GM19372 (cell line): ENCODE results near the gene CCDC7.
"Not testable (repeated sequence)": the region's sequence is repeated elsewhere in the genome, so short reads cannot be mapped to it uniquely, and the experiment has no call there.

ENCODE experiments used
- ATAC-seq: cut with Tn5 transposase; IDR thresholded peaks from one replicate; pipeline ENCODE4 v1.9.1; 2021; ENCODE audit warnings: mild to moderate bottlenecking, low read depth, moderate library complexity; ENCODE audit not compliant: unreplicated experiment

Gene CCDC7

GRCh38 chr10:32446536-32447406, 831 bp downstream of the CCDC7 start:
- peak; percentile 4 for ATAC-seq

GRCh38 chr10:32454148-32454547, 8.2 kb downstream of the CCDC7 start:
- no peak for ATAC-seq

GRCh38 chr10:32459051-32459698, 13.2 kb downstream of the CCDC7 start:
- no peak for ATAC-seq

GRCh38 chr10:32461203-32461602, 15.3 kb downstream of the CCDC7 start:
- ATAC-seq, result no peak

- ATAC-seq, result no peak
Measured at GRCh38 chr10:32471232-32471631, 25.3 kb downstream of the CCDC7 start.

- ATAC-seq, result no peak
Measured at GRCh38 chr10:32477499-32477898, 31.6 kb downstream of the CCDC7 start.

GRCh38 chr10:32481606-32482005, 35.7 kb downstream of the CCDC7 start:
- no peak for ATAC-seq

- not testable (repeated sequence) for ATAC-seq
Measured at GRCh38 chr10:32483019-32483502, 37.1 kb downstream of the CCDC7 start.

- not testable (repeated sequence) for ATAC-seq
Measured at GRCh38 chr10:32488038-32488437, 42.1 kb downstream of the CCDC7 start.

GRCh38 chr10:32489158-32489557, 43.2 kb downstream of the CCDC7 start:
- no peak for ATAC-seq

GRCh38 chr10:32489901-32490300, 44.0 kb downstream of the CCDC7 start:
- no peak for ATAC-seq

GRCh38 chr10:32494562-32494961, 48.6 kb downstream of the CCDC7 start:
- not testable (repeated sequence) for ATAC-seq

GRCh38 chr10:32500136-32500535, 54.2 kb downstream of the CCDC7 start:
- ATAC-seq, result not testable (repeated sequence)

GRCh38 chr10:32501906-32502305, 56.0 kb downstream of the CCDC7 start:
- ATAC-seq, result no peak

- not testable (repeated sequence) for ATAC-seq
Measured at GRCh38 chr10:32505762-32506420, 60.0 kb downstream of the CCDC7 start.

GRCh38 chr10:32511599-32511998, 65.7 kb downstream of the CCDC7 start:
- ATAC-seq, result no peak

- no peak for ATAC-seq
Measured at GRCh38 chr10:32516567-32517495, 70.9 kb downstream of the CCDC7 start.

GRCh38 chr10:32530231-32530630, 84.3 kb downstream of the CCDC7 start:
- ATAC-seq, result no peak

GRCh38 chr10:32538256-32538655, 92.3 kb downstream of the CCDC7 start:
- no peak for ATAC-seq
